Erythroblast (primary cell): ENCODE results near the gene ZMIZ1.

Source experiments
- DNase-seq, 2 experiments: peaks; one replicate each; lab custom pipeline; 2025; lab: John Stamatoyannopoulos, UW
- GATA1 ChIP-seq: IDR thresholded peaks from 2 replicates; pipeline ENCODE4 v1.6.1; 2011; ENCODE audit warnings: low read depth, mild to moderate bottlenecking, control low read depth, low read length, moderate library complexity
- POLR2A ChIP-seq: IDR thresholded peaks from 2 replicates; pipeline ENCODE4 v1.6.1; 2011; ENCODE audit warnings: mild to moderate bottlenecking, low read length

The ZMIZ1 gene

DNA sequence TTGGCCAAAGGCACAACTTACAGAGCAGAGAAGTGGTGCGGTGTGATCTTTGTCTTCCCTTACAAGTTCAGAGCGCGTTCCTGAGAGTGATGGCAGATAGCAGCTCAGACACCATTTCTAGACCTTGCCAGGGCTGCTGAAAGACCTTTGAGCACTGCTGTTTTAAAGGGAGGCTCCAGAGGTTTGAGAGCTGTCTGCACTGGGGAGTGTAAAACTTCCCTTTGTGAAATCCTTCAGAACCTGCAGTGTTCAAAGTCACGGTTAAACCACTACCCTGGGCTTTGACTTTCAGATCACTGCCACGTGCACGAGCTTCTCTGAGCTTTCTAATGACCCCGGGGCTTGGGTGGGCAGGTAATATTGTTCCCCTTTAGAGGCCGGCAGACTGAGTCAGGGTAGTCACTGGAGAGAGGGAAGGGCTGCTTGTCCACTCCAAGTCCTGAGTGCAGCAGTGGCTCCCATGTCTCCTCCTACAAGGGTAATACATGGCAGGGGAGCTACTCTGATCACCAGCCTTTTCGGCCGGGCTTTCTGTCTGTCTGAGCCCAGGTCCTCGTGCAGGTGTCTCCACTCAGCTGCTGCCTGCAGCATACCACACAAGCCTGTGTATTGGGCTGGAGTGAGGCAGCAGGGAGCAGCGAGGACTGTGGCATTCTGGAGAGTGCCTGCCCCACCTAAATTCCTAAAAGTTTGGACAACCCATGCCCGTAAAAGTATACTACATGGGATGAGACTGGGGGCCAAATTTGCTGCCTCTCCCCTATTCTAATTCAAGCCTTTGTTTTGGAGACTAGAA is 63.3 kb downstream of the ZMIZ1 start:
- no peak for TF ChIP-seq GATA1
- TF ChIP-seq POLR2A, result no peak
- DNase-seq, result no peak

DNA sequence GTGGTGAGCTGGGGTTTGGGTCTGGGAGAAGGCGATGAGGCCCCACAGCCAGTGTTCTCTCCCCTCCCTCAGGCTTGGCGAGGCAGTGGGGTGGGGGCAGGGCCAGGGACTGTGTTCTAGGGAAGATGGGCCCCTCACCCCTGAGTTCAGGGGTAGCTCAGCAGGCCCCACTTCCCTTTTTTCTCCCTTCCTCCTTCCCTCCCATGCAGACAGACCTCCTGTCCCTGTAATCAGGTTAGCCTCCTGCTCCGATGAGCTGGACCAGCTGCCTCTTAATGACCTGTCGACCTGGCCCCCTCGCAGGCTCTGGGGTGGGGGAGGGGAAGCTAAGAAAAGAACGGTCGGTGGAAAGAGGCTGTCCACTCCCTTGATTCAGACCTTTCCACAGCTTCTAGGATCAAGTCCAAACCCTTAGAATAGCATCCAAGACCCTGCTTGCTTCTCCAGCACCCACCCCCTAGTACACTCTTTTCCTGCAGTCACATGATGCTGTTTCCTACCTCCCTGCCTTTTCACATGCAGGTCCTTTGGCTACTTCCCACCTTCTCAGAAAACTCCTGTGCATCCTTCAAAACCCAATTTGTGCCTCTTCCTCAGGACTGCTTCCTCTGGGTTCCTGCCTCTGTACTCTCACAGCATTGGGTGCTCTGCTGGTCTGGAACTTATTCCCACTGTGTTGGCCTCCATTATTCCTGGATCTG is 64.1 kb downstream of the ZMIZ1 start:
- TF ChIP-seq POLR2A (no peak), GATA1 (no peak)
- DNase-seq, result no peak

DNA sequence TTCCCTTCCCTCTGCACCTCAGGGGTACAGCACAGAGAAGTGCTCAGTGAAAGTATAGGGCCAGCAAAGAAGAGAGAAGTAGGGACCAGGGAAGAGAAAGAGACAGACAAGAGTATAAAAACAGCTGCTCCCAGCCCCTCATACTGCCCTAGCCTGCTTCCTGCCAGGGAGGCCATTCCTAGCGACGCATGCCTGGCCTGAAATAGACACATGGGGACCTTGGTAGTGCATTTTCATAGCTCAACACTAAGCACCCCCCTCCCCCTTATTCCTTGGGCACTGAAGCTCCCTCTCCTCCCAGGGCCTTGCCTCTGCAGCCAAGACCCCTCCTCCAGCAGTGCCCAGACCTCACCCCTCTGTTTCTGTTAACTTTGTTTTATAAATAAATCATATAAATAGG is 64.7 kb downstream of the ZMIZ1 start:
- TF ChIP-seq POLR2A (no peak), GATA1 (no peak)
- DNase-seq, result no peak

DNA sequence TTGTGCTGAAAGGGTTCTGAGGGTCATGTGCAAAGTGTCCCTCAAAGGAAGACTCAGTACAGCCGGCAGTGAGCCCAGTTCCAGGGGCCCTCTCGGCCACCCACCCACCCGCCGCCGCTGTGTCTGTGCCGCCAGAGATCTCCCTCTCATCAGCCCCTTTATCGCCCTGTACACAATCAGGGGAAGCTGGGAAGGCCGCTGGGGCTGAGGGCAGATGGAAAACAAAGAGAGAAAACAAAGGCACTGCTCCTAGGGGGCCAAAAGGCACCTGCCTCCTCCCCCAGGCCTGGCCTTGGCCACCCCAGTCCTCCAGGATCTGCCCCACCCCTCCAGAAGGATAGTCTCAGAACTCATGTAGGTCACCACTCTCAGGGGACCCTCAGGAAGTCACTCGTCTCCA is 67.0 kb downstream of the ZMIZ1 start:
- TF ChIP-seq POLR2A (no peak), GATA1 (no peak)
- no peak for DNase-seq

DNA sequence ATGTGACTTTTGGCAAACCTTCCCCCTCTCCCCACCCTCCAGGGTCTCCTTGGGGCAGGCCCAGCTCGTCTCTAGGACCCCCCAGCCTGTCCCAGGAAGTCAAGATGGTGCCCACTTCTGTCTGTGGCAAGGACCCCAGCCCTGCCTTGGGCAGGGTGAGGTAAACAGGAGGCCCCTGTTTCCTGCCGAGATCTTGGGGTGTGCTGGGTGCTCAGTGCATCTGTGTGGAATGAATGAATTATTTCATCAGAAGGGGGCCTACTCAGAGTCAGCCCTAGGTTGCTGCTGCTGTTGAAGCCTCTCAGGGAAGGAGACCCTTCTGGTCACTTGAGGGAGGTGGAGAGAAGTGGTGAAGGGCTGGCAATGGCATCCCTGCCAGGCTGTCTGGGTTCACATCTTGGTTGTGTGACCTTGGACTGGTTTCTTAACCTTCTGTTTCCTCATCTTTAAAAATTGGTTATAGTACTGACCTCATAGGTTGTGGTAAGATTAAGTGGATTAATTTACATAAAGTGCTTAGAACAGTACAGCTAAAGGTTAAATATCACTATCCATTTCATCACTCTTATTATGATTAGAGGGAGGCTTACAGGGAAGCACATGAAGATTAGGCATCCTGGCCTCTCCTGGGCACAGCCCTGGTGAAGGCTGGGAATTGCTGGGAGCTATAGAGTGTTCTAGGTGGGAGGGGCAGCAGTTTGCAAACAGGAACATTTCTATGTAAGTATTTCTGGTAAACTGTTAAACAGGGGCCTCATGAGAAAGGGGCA is 67.7 kb downstream of the ZMIZ1 start:
- no peak for TF ChIP-seq GATA1
- no peak for TF ChIP-seq POLR2A
- DNase-seq, result no peak

DNA sequence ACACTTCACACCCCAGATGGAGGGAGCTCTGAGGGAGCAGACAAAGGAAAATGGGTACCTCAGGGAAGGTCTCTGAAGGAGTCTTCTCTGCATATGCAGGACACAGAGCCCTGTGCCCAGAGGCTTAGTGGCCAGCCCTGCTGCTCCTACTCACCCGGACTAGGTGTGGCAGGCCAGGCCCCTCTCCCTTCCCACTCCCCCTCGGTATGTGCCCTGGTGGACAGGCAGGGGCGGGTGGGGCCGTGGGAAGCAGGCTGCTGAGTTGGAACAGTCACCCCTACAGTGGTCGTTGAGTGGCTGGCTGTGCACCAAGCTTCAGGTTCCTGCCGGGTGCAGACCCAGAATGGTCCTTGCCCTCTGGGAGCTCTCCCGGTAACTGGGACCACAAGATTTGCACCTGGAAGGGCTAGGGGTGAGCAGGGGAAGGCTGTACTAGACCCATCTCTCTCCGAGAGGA is 68.6 kb downstream of the ZMIZ1 start:
- DNase-seq, result no peak
- TF ChIP-seq GATA1, result no peak
- TF ChIP-seq POLR2A, result no peak

DNA sequence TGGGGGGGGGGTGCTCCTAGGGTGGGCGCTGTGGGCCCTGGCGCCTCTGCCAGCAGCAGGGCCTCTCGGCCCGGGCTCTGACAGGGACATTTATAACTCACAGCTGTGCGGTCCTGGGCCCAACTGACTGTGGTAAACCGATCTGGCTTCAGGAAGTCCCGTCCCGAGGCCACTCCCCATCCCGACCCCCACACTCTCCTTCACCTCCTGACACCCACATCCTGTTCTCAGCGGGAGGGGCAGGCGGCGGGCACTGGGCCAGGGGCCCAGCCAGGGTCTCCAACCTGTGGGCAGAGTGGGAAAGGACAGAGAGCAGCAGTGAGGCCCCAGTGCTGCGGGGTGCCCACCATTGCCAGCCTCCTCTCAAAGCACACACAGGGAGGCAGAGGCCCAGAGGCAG is 69.1 kb downstream of the ZMIZ1 start:
- no peak for DNase-seq
- no peak for TF ChIP-seq GATA1
- no peak for TF ChIP-seq POLR2A

DNA sequence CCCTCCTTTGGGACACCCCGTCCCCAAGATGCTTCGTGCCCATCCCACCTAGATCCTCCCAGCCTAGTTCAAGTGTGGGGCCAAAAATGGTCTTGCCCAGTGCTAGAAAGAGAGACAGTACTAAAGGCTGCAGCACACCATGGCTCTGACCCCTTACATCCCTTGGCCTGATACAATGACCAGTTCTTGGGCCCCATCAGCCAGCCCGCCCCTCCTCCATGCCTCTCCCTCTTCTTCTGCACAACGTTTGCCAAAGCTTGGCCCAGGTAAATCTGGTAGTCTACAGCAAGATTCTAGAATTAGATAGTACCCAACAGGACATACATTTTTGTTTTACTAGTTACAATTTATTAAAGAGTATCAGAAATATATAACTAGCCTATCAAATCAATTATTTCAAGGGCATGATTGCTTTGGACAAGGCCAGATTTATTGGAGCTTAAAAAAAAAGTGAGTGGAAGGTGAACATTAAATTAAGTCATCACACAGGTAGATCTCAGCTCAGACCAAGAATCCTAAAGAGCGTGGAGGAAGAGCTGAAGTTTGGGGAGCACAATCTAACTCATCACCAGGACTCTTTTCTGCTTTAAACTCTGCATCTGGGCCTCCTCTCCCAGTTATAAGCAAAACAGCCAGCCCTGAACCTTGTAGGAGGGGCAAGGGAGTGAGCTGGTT is 69.8 kb downstream of the ZMIZ1 start:
- DNase-seq, result no peak
- TF ChIP-seq GATA1, result no peak
- no peak for TF ChIP-seq POLR2A

DNA sequence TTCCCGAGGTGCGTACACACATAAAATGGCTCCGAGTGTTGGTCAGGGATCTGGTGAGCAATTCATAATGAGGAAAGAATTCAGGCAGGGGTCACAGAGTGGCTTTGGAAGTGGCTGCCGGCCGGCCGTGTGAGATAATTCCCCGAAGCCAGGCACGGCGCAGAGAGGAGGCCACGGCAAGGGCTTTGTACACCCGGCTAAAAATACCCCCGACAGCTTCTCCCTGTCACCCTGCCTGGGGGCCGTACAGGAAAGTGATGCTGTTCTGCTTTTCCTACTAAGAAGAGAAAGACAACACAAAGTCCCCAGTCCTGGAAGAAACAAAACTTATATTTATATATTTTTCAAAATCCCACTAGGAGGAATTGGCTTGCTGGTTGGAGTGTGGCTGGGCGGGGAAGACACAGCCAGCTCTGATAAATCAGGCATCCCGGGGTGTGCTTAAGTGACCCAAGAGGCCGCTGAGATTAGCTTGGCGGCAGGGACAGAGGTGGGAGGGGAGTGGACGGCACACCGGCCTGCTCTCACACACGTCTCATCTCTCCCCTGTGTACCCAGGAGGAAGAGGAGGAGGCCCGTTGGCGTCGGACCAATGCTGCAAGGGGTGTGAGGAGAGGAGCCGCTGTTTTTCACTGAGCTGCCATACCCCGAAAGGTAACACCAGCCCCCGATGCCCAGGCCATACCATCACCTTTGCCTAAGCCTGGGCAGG is 70.5 kb downstream of the ZMIZ1 start:
- TF ChIP-seq GATA1 (no peak), POLR2A (no peak)
- DNase-seq, result no peak

DNA sequence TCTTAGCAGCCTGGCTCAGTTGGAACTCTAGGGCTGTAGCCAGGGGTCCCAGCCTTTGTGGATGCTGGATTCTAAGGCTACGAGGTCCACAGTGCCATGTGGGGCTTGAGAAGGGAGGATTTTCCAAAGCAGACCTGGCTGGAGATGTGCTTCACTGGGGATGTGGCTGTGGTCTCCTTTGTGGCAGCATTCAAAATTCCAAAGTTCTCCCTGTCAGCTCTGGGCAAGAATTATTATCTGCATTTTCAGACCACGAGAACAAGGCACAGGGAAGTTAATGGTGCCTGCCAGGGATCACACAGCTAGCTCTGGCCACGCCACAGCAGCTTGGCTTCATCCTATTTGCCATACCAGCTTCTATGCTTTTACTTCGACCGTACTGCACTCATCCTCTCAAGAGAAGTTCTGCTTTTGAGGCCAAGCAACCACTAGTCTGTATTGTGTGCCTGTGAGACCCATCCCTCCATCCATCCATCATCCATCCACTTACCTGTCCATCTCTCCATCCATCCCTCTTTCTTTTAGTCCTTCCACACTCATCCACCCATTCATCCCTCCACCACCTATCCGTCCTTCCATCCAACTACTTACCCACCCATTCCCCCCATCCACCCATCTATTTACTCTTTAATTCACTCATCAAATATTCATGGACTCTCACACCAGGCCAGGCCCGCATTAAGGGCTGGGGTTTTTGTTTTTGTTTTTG is 71.5 kb downstream of the ZMIZ1 start:
- no peak for TF ChIP-seq POLR2A
- no peak for TF ChIP-seq GATA1
- no peak for DNase-seq

DNA sequence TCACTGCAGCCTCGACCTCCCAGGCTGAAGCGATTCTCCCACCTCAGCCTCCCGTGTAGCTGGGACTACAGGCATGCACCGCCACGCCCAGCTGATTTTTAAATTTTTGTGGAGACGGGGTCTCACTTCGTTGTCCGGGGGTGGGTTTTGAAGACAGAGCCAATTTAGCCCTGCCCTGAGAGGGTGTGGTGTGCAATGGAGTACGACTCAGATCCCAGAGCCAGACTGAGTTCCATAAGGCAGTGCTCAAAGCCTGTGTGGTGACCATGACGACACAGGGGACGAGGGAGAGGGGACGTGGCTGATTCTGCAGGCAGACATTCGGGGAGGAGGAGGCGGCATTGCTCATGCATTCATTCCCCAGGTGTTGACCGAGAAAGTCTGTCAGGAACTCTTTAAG is 72.1 kb downstream of the ZMIZ1 start:
- no peak for DNase-seq
- TF ChIP-seq GATA1 (no peak), POLR2A (no peak)

DNA sequence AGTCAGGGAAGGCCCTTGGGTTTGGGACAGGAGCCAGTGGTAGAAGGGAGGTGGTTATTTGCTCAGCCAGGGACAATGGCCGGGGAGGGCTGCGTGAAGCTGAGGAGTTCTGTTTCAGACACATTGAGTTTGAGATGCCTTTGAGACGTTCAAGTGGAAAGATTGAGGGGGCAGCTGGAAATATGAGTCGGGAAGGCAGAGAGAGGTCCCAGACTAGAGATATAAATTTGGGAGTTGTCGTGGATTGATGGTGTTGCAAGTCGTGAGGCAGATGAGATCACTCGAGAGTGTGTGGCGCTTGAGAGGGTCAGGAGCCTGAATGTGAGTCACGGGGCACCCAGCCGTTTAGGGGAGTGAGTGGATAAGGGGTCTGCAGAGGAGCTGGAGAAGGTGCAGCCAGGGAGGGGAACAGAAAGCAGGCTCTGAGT is 73.3 kb downstream of the ZMIZ1 start:
- DNase-seq, result no peak
- TF ChIP-seq GATA1, result no peak
- TF ChIP-seq POLR2A, result no peak
